ENCODE data around the gene ZNF823.

DNA sequence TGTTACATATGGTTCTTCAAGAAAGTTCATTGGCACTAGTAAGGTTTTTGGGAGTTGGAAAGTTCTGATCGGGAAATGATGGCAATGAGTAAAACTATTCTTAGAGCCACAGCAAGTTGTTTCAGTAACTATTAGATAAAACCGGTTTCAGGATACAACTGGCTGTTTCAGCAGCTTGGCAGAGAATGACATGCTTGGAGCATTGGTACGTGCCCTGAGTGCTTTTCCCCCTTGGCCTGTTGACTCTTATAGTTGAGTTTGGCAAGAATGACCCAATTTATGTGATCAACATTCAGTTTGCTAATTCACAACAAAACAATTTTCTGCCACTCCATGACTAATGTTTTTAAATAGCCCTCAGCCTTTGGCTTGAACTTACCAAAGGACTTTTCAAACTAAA is 48.8 kb upstream of the ZNF823 start:
- TF ChIP-seq, protein P1, sequence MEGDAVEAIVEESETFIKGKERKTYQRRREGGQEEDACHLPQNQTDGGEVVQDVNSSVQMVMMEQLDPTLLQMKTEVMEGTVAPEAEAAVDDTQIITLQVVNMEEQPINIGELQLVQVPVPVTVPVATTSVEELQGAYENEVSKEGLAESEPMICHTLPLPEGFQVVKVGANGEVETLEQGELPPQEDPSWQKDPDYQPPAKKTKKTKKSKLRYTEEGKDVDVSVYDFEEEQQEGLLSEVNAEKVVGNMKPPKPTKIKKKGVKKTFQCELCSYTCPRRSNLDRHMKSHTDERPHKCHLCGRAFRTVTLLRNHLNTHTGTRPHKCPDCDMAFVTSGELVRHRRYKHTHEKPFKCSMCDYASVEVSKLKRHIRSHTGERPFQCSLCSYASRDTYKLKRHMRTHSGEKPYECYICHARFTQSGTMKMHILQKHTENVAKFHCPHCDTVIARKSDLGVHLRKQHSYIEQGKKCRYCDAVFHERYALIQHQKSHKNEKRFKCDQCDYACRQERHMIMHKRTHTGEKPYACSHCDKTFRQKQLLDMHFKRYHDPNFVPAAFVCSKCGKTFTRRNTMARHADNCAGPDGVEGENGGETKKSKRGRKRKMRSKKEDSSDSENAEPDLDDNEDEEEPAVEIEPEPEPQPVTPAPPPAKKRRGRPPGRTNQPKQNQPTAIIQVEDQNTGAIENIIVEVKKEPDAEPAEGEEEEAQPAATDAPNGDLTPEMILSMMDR (IDR thresholded peaks at IDR 0.05; ENCODE audit: poor library complexity): no peak
- TF ChIP-seq EZH2 (IDR thresholded peaks at IDR 0.05; ENCODE audit: borderline replicate concordance) (no peak), EZH2phosphoT487 (IDR thresholded peaks at IDR 0.05; ENCODE audit: low read depth, severe bottlenecking, unreplicated experiment) (no peak)

All from hepatocyte (in vitro differentiated cells).